ENCODE measurements around the gene MRPL14.

Gene MRPL14

DNA sequence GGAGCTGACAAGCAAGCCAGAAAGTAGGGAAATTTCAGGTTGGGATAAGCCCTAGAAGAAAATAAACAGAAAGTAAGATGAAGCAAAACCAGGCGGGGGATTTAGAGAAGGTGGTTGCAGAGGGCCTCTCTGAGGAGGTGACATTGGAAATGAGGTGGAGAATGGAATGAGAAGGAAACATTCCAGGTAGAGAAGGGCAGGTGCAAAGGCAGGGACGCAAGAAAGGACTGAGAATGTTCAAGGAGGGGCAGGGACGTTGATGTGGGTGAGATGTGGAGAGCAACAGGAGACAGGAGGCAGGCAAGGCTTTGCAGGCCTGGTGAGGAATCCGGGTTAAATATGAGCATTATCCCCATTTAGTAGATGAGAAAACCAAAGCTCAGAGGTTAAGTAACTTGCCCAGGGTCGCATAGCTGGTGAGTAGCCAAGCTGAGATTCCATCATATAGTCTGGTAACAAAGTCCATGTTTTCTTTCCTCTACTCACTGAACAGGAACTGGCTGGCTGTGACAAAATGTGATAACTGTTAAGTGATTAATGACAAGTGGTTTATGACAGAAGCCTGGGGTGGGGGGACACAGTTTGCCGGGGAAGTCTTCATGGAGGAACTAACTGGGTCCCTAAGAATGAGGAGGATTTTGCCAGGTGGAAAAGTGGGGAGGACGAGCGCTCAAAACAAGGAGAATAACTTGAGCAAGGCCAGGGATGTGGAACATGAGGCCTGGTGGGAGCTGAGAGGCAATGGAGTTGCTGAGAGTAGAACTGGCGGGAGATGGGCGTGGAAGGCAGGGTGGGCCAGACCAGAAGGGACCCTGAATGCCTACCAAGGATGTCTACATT lies 32.6 kb downstream of the MRPL14 start:
- no peak for ATAC-seq
- no peak for TF ChIP-seq ZFP3 (CRISPR knock-in tag; IDR thresholded peaks at IDR 0.05)
- no peak for TF ChIP-seq TOX (CRISPR knock-in tag; IDR thresholded peaks at IDR 0.05; ENCODE audit: borderline replicate concordance)
- TF ChIP-seq ISL1 (CRISPR knock-in tag; IDR thresholded peaks at IDR 0.05) = no peak
- no peak for TF ChIP-seq PPARA (CRISPR knock-in tag; IDR thresholded peaks at IDR 0.05; ENCODE audit: borderline replicate concordance)
- TF ChIP-seq, protein P1, sequence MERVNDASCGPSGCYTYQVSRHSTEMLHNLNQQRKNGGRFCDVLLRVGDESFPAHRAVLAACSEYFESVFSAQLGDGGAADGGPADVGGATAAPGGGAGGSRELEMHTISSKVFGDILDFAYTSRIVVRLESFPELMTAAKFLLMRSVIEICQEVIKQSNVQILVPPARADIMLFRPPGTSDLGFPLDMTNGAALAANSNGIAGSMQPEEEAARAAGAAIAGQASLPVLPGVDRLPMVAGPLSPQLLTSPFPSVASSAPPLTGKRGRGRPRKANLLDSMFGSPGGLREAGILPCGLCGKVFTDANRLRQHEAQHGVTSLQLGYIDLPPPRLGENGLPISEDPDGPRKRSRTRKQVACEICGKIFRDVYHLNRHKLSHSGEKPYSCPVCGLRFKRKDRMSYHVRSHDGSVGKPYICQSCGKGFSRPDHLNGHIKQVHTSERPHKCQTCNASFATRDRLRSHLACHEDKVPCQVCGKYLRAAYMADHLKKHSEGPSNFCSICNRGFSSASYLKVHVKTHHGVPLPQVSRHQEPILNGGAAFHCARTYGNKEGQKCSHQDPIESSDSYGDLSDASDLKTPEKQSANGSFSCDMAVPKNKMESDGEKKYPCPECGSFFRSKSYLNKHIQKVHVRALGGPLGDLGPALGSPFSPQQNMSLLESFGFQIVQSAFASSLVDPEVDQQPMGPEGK (CRISPR knock-in tag; IDR thresholded peaks at IDR 0.05; ENCODE audit: borderline replicate concordance) = no peak
- no peak for TF ChIP-seq ZNF8 (CRISPR knock-in tag; IDR thresholded peaks at IDR 0.05)
- TF ChIP-seq ZFP30 (CRISPR knock-in tag; IDR thresholded peaks at IDR 0.05) = no peak
- no peak for TF ChIP-seq ESRRG (CRISPR knock-in tag; IDR thresholded peaks at IDR 0.05)
- no peak for TF ChIP-seq CSDC2 (CRISPR knock-in tag; IDR thresholded peaks at IDR 0.05)
- TF ChIP-seq TCF4 (CRISPR knock-in tag; IDR thresholded peaks at IDR 0.05; ENCODE audit: borderline replicate concordance) = no peak
- no peak for TF ChIP-seq BACH2 (CRISPR knock-in tag; IDR thresholded peaks at IDR 0.05; ENCODE audit: borderline replicate concordance)

DNA sequence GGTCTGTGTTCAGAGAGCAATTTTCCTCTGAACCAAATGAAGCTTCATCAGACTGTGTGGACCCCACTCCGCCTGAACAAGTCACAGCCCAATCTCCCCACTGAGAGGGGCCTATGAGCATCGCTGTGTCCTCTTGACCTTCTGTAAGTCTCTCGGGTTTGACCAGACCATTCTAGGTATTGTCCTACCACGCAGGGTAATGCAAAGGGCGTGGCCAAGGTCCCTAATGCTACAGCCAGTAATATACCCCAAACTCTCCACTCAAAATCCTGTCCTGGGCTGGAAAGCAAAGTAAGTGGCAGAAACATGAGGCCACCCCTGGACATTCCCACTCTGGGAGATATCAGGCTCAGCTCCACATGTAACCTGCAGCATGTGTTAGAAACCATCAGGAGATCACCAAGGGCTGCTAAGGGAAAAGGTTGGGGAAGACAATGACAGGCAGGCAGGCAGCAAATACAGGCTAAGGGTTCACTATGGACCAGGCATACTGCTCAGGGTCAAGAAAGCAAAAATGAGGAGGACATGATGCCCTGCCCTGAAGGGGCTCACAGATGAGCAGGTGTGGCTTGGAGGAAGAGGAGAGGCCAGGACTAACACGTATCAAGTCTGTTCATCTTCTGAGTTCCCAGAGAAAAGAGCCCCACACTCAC lies 33.4 kb downstream of the MRPL14 start:
- TF ChIP-seq, protein P2, sequence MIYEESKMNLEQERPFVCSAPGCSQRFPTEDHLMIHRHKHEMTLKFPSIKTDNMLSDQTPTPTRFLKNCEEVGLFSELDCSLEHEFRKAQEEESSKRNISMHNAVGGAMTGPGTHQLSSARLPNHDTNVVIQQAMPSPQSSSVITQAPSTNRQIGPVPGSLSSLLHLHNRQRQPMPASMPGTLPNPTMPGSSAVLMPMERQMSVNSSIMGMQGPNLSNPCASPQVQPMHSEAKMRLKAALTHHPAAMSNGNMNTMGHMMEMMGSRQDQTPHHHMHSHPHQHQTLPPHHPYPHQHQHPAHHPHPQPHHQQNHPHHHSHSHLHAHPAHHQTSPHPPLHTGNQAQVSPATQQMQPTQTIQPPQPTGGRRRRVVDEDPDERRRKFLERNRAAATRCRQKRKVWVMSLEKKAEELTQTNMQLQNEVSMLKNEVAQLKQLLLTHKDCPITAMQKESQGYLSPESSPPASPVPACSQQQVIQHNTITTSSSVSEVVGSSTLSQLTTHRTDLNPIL (CRISPR knock-in tag; IDR thresholded peaks at IDR 0.05; ENCODE audit: low read depth) = no peak
- no peak for TF ChIP-seq SNAI2 (CRISPR knock-in tag; IDR thresholded peaks at IDR 0.05)
- no peak for TF ChIP-seq ZC3H10 (CRISPR knock-in tag; IDR thresholded peaks at IDR 0.05)
- TF ChIP-seq, protein P3, sequence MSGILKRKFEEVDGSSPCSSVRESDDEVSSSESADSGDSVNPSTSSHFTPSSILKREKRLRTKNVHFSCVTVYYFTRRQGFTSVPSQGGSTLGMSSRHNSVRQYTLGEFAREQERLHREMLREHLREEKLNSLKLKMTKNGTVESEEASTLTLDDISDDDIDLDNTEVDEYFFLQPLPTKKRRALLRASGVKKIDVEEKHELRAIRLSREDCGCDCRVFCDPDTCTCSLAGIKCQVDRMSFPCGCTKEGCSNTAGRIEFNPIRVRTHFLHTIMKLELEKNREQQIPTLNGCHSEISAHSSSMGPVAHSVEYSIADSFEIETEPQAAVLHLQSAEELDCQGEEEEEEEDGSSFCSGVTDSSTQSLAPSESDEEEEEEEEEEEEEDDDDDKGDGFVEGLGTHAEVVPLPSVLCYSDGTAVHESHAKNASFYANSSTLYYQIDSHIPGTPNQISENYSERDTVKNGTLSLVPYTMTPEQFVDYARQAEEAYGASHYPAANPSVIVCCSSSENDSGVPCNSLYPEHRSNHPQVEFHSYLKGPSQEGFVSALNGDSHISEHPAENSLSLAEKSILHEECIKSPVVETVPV (CRISPR knock-in tag; IDR thresholded peaks at IDR 0.05) = no peak
- no peak for TF ChIP-seq PPARA (CRISPR knock-in tag; IDR thresholded peaks at IDR 0.05; ENCODE audit: borderline replicate concordance)
- no peak for TF ChIP-seq BACH2 (CRISPR knock-in tag; IDR thresholded peaks at IDR 0.05; ENCODE audit: borderline replicate concordance)
- TF ChIP-seq, protein P4, sequence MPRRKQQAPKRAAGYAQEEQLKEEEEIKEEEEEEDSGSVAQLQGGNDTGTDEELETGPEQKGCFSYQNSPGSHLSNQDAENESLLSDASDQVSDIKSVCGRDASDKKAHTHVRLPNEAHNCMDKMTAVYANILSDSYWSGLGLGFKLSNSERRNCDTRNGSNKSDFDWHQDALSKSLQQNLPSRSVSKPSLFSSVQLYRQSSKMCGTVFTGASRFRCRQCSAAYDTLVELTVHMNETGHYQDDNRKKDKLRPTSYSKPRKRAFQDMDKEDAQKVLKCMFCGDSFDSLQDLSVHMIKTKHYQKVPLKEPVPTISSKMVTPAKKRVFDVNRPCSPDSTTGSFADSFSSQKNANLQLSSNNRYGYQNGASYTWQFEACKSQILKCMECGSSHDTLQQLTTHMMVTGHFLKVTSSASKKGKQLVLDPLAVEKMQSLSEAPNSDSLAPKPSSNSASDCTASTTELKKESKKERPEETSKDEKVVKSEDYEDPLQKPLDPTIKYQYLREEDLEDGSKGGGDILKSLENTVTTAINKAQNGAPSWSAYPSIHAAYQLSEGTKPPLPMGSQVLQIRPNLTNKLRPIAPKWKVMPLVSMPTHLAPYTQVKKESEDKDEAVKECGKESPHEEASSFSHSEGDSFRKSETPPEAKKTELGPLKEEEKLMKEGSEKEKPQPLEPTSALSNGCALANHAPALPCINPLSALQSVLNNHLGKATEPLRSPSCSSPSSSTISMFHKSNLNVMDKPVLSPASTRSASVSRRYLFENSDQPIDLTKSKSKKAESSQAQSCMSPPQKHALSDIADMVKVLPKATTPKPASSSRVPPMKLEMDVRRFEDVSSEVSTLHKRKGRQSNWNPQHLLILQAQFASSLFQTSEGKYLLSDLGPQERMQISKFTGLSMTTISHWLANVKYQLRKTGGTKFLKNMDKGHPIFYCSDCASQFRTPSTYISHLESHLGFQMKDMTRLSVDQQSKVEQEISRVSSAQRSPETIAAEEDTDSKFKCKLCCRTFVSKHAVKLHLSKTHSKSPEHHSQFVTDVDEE (CRISPR knock-in tag; IDR thresholded peaks at IDR 0.05) = no peak
- TF ChIP-seq ZFP30 (CRISPR knock-in tag; IDR thresholded peaks at IDR 0.05) = no peak
- TF ChIP-seq ISL1 (CRISPR knock-in tag; IDR thresholded peaks at IDR 0.05) = no peak
- TF ChIP-seq, protein P1 (CRISPR knock-in tag; IDR thresholded peaks at IDR 0.05; ENCODE audit: borderline replicate concordance) = no peak
- TF ChIP-seq ESRRG (CRISPR knock-in tag; IDR thresholded peaks at IDR 0.05) = no peak
- no peak for TF ChIP-seq ZNF70 (CRISPR knock-in tag; IDR thresholded peaks at IDR 0.05)
- TF ChIP-seq TCF4 (CRISPR knock-in tag; IDR thresholded peaks at IDR 0.05; ENCODE audit: borderline replicate concordance) = no peak
- TF ChIP-seq ZNF565 (CRISPR knock-in tag; conservative IDR thresholded peaks at IDR 0.05; ENCODE audit: low read depth) = no peak
- no peak for TF ChIP-seq ZFP3 (CRISPR knock-in tag; IDR thresholded peaks at IDR 0.05)
- no peak for TF ChIP-seq CSDC2 (CRISPR knock-in tag; IDR thresholded peaks at IDR 0.05)
- TF ChIP-seq, protein P5, sequence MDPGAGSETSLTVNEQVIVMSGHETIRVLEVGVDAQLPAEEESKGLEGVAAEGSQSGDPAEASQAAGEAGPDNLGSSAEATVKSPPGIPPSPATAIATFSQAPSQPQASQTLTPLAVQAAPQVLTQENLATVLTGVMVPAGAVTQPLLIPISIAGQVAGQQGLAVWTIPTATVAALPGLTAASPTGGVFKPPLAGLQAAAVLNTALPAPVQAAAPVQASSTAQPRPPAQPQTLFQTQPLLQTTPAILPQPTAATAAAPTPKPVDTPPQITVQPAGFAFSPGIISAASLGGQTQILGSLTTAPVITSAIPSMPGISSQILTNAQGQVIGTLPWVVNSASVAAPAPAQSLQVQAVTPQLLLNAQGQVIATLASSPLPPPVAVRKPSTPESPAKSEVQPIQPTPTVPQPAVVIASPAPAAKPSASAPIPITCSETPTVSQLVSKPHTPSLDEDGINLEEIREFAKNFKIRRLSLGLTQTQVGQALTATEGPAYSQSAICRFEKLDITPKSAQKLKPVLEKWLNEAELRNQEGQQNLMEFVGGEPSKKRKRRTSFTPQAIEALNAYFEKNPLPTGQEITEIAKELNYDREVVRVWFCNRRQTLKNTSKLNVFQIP (CRISPR knock-in tag; IDR thresholded peaks at IDR 0.05; ENCODE audit: borderline replicate concordance, low read depth) = no peak
- ATAC-seq = no peak
